HG03175 (cell line): ENCODE measurements around the gene PRAMEF25.
"Not testable (repeated sequence)": the region's sequence is repeated elsewhere in the genome, so short reads cannot be mapped to it uniquely, and the experiment has no call there.

ENCODE experiments used
- ATAC-seq: cut with Tn5 transposase; IDR thresholded peaks from one replicate; pipeline ENCODE4 v1.9.1; 2021; ENCODE audit warnings: mild to moderate bottlenecking, moderate library complexity; ENCODE audit not compliant: unreplicated experiment

PRAMEF25 gene

DNA sequence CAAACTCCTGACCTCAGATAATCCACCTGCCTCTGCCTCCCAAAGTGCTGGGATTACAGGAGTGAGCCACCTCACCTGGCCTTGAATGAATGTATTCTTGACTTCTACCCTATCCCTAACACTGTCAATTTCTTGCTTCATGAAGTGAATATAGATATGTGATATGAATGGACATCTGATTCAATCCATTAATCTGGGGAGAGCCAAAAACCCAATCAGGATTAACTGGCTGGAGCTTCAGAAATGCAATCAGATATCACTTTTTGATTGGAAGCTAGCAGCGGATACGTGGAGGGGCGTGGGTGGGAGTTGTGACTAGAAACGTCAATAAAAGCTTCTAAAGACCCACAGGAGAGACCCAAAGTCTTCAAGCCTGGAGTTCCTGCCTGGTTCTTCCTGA is at the start of gene PRAMEF25:
Gene PRAMEF25 (plus strand): TSS at position 301 of the 400 bp plus-strand sequence. CDS start 2,920 bp downstream, outside the sequence.
- ATAC-seq: not testable (repeated sequence)

DNA sequence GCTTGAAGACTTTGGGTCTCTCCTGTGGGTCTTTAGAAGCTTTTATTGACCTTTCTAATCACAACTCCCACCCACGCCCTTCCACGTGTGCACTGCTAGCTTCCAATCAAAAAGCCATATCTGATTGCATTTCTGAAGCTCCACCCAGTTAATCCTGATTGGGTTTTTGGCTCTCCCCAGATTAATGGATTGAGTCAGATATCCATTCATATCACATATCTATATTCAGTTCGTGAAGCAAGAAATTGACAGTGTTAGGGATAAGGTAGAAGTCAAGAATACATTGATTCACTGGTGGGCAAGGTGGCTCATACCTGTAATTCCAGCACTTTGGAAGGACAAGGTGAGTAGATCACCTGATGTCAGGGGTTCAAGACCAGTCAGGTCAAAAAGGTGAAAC is 14.1 kb upstream of the PRAMEF25 start, which contains the start of gene PRAMEF27:
Gene PRAMEF27 (minus strand): TSS at position 101 of the 400 bp plus-strand sequence. CDS start 2,916 bp downstream, outside the sequence.
- not testable (repeated sequence) for ATAC-seq

DNA sequence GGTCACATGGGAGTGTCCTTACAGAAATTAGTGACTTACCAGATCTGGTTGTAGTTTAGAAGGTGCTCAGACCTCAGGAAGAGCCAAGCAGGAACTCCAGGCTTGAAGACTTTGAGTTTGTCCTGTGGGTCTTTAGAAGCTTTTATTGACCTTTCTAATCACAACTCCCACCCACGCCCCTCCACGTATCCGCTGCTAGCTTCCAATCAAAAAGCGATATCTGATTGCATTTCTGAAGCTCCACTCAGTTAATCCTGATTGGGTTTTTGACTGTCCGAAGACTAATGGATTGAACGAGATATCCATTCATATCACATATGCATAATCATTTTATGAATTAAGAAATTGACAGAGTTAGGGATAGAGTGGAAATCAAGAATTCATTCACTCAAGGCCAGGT is 46.2 kb downstream of the PRAMEF25 start, which contains the start of gene HNRNPCL2:
Gene HNRNPCL2 (minus strand): TSS at position 101 of the 400 bp plus-strand sequence. CDS start 454 bp downstream, outside the sequence.
- ATAC-seq: not testable (repeated sequence)
